Measurements from ENCODE around the gene FAM120B. TPM values are rescaled to one million over a fixed set of nuclear protein-coding genes. Genes with fewer than 3 reads are reported as not detected.

FAM120B gene
- total RNA-seq, 1 donor from 2014 or later = 57.5 TPM

DNA sequence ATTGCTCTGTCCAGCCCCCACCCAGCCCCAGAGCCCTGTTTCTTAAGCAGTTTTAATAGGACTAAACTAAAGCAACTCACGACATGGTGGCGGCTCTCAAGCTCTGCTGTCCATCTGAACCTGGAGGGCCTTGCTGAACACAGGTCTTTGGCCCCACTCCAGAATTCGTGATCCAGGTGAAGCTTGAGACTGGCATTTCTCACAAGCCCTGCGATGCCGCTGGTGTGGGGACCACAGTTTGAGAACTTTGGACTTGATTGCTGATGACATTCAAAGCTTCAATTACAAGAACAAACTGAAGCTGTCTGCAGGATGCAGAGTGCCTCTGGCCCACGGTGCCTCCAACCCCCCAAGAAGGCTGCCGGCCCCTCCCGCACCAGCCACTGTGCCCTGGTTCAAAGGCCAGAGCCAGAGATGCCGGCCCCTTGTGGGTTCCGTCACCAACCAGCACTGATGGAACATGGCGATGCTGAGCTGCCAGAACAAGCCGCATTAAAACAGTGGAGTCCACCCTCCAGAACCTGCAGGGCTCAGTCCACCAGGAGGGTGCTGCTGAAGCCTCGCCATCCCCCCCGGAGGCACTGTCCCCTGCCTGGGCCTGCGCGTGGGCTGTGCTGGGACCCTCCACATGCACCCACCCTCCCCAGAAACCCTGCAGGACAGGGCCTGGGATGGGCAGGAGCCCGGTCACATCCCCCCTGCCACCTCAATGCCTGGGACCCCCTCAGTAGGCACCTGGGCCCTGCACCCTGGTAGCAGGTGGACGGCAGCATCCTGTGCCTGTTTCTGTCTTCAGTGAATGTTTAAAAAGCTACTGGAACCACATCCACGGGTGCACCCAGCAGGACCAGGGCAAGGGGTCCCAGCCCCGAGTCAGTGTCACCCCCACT, 145.4 kb downstream of the FAM120B start:
- DNase-seq (ENCODE audit: low spot score in 2 of 2) (no peak), FAIRE-seq (no peak)

- FAIRE-seq (no peak), DNase-seq (ENCODE audit: low spot score in 2 of 2) (no peak)
Measured at GRCh38 chr6:170452767-170453545, 146.4 kb downstream of the FAM120B start.

GRCh38 chr6:170453586-170454511, 147.3 kb downstream of the FAM120B start:
- DNase-seq (ENCODE audit: low spot score in 2 of 2) = no peak
- no peak for FAIRE-seq

- DNase-seq (ENCODE audit: low spot score in 2 of 2) (no peak), FAIRE-seq (no peak)
Measured at GRCh38 chr6:170454512-170455285, 148.1 kb downstream of the FAM120B start.

- DNase-seq (ENCODE audit: low spot score in 2 of 2) (no peak), FAIRE-seq (no peak)
Measured at GRCh38 chr6:170455335-170455979, 148.9 kb downstream of the FAM120B start.

DNA sequence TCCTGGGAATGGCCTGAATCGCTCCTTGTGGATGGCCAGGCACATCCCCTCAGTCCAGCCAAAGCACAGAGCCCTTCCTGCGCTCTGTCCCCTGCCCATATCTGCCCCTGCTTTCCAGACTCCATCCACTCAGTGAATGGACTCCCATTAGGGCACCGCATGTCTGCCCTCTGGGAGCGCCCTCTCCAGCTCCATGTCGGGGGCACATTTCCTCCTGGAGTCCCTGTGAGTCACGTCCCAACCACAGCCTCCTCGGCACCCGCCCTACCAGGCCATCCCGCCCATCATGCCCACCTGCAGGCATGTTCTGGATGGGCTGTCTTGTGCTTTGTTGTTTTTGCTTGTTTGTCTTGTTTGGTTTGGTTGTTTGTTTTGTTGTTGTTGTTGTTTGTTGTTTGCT, 149.8 kb downstream of the FAM120B start:
- no peak for FAIRE-seq
- no peak for DNase-seq (ENCODE audit: low spot score in 2 of 2)

Small RNA genes lying within 50 kb of the gene (small RNA-seq; reads per million reads assigned to genes)
- gene MIR4644 = not detected

Other genes with a start within 250 kb of the FAM120B start
- 9.0 TPM for gene DLL1, start 15.7 kb upstream of the FAM120B start, total RNA-seq
- gene PSMB1, start 246.5 kb downstream of the FAM120B start, total RNA-seq = 220 TPM
- 15.5 TPM for gene TBP, start 247.6 kb downstream of the FAM120B start, total RNA-seq